WTC11 (cell line): ENCODE data around the gene CPEB1. TPM values are rescaled to one million over a fixed set of nuclear protein-coding genes. Genes with fewer than 3 reads are reported as not detected.

Experiments used
- ATAC-seq: fragments of 200-7000 bp; cut with Tn5 transposase; 2 replicates; pipeline ENCODE4 v1.10.0; 2021; ENCODE audit warnings: mild to moderate bottlenecking, moderate library complexity
- CTCF ChIA-PET: fragments of 300-600 bp; sonication (Branson Sonifier 250); formaldehyde crosslinking; loops from one replicate; lab custom pipeline; 2021; ENCODE audit warnings: antibody characterized with exemption; lab: Charles Lee
- POLR2A ChIA-PET: fragments of 350-600 bp; sonication (Branson Sonifier 250); formaldehyde crosslinking; loops from one replicate; lab custom pipeline; 2021; ENCODE audit warnings: antibody characterized with exemption; lab: Charles Lee
- DNase-seq: peaks from one replicate; pipeline ENCODE4 v3.0.0; 2021; ENCODE audit warnings: low spot score
- H3K27ac Mint-ChIP-seq: 2 replicates; pipeline ENCODE4 v1.8.0; 2021; ENCODE audit warnings: mixed read lengths
- H3K27me3 Mint-ChIP-seq: 2 replicates; pipeline ENCODE4 v1.8.0; 2021; ENCODE audit warnings: low read depth, mild to moderate bottlenecking, moderate library complexity, mixed read lengths
- H3K36me3 Mint-ChIP-seq: 2 replicates; pipeline ENCODE4 v1.8.0; 2021; ENCODE audit warnings: mixed read lengths
- H3K4me1 Mint-ChIP-seq: 2 replicates; pipeline ENCODE4 v1.8.0; 2022; ENCODE audit warnings: mixed read lengths
- H3K4me3 Mint-ChIP-seq: 2 replicates; pipeline ENCODE4 v1.8.0; 2021; ENCODE audit warnings: mild to moderate bottlenecking, moderate library complexity, mixed read lengths
- H3K9me3 Mint-ChIP-seq: 2 replicates; pipeline ENCODE4 v1.8.0; 2021; ENCODE audit warnings: mixed read lengths
- ERG ChIP-seq: fragments of 250-450 bp; sonication (Bioruptor Pico); IDR thresholded peaks from 2 replicates; pipeline ENCODE4 v1.8.0; 2021; ENCODE audit warnings: mild to moderate bottlenecking
- ETV6 ChIP-seq: sonication (generic); formaldehyde crosslinking; IDR thresholded peaks from 2 replicates; pipeline ENCODE4 v1.8.1; 2022; ENCODE audit warnings: mild to moderate bottlenecking, missing genetic modification reagents
- JAZF1 ChIP-seq: fragments of 250-450 bp; sonication (Bioruptor Pico); IDR thresholded peaks from 2 replicates; pipeline ENCODE4 v1.9.0; 2021; ENCODE audit warnings: moderate library complexity, mild to moderate bottlenecking, inconsistent platforms
- NFATC4 ChIP-seq: fragments of 250-450 bp; sonication (Bioruptor Pico); IDR thresholded peaks from 2 replicates; pipeline ENCODE4 v1.9.0; 2021; ENCODE audit warnings: mild to moderate bottlenecking
- NFE2L1 ChIP-seq: sonication (generic); formaldehyde crosslinking; IDR thresholded peaks from 2 replicates; pipeline ENCODE4 v1.8.1; 2023; ENCODE audit warnings: missing genetic modification reagents
- RORB ChIP-seq: fragments of 250-450 bp; sonication (Bioruptor Pico); IDR thresholded peaks from 2 replicates; pipeline ENCODE4 v1.9.0; 2021; ENCODE audit warnings: mild to moderate bottlenecking
- ZNF219 ChIP-seq: sonication (generic); formaldehyde crosslinking; IDR thresholded peaks from 2 replicates; pipeline ENCODE4 v1.8.0; 2023; ENCODE audit warnings: missing genetic modification reagents, mild to moderate bottlenecking, borderline replicate concordance
- total RNA-seq: library from RNA; stranded (reverse); gene quantifications from 3 replicates; pipeline ENCODE4 v1.2.3, GENCODE V29; 2021
- TF ChIP-seq, protein P1 (sequence below): fragments of 250-450 bp; sonication (Bioruptor Pico); IDR thresholded peaks from 2 replicates; pipeline ENCODE4 v1.9.0; 2021; ENCODE audit warnings: mild to moderate bottlenecking, borderline replicate concordance
- TF ChIP-seq, protein P2 (sequence below): sonication (generic); formaldehyde crosslinking; IDR thresholded peaks from 2 replicates; pipeline ENCODE4 v1.8.1; 2023; ENCODE audit warnings: mild to moderate bottlenecking, moderate library complexity, missing genetic modification reagents
- TF ChIP-seq, protein P3 (sequence below): sonication (generic); formaldehyde crosslinking; IDR thresholded peaks from 2 replicates; pipeline ENCODE4 v1.8.0; 2022; ENCODE audit warnings: mild to moderate bottlenecking, missing genetic modification reagents
- TF ChIP-seq, protein P4 (sequence below): sonication (generic); formaldehyde crosslinking; IDR thresholded peaks from 2 replicates; pipeline ENCODE4 v1.8.1; 2022; ENCODE audit warnings: missing genetic modification reagents, borderline replicate concordance
- TF ChIP-seq, protein P5 (sequence below): fragments of 250-450 bp; sonication (Bioruptor Pico); IDR thresholded peaks from 2 replicates; pipeline ENCODE4 v1.9.0; 2021; ENCODE audit warnings: mild to moderate bottlenecking
- TF ChIP-seq, protein P6 (sequence below): fragments of 250-450 bp; sonication (Bioruptor Pico); conservative IDR thresholded peaks from 2 replicates; pipeline ENCODE4 v1.9.0; 2021; ENCODE audit warnings: mild to moderate bottlenecking
- TF ChIP-seq, protein P7 (sequence below): sonication (generic); formaldehyde crosslinking; conservative IDR thresholded peaks from 2 replicates; pipeline ENCODE4 v1.8.1; 2022; ENCODE audit warnings: mild to moderate bottlenecking, missing genetic modification reagents

The CPEB1 gene
- total RNA-seq, 1 experiment from 2014 or later, result 2.5 TPM

- TF ChIP-seq, protein P1, sequence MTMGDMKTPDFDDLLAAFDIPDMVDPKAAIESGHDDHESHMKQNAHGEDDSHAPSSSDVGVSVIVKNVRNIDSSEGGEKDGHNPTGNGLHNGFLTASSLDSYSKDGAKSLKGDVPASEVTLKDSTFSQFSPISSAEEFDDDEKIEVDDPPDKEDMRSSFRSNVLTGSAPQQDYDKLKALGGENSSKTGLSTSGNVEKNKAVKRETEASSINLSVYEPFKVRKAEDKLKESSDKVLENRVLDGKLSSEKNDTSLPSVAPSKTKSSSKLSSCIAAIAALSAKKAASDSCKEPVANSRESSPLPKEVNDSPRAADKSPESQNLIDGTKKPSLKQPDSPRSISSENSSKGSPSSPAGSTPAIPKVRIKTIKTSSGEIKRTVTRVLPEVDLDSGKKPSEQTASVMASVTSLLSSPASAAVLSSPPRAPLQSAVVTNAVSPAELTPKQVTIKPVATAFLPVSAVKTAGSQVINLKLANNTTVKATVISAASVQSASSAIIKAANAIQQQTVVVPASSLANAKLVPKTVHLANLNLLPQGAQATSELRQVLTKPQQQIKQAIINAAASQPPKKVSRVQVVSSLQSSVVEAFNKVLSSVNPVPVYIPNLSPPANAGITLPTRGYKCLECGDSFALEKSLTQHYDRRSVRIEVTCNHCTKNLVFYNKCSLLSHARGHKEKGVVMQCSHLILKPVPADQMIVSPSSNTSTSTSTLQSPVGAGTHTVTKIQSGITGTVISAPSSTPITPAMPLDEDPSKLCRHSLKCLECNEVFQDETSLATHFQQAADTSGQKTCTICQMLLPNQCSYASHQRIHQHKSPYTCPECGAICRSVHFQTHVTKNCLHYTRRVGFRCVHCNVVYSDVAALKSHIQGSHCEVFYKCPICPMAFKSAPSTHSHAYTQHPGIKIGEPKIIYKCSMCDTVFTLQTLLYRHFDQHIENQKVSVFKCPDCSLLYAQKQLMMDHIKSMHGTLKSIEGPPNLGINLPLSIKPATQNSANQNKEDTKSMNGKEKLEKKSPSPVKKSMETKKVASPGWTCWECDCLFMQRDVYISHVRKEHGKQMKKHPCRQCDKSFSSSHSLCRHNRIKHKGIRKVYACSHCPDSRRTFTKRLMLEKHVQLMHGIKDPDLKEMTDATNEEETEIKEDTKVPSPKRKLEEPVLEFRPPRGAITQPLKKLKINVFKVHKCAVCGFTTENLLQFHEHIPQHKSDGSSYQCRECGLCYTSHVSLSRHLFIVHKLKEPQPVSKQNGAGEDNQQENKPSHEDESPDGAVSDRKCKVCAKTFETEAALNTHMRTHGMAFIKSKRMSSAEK (CRISPR knock-in tag), result no peak
- TF ChIP-seq ZNF219 (CRISPR knock-in tag) (no peak), ERG (CRISPR knock-in tag) (no peak), NFE2L1 (no peak)
Observed at GRCh38 chr15:82553846-82554245, 93.3 kb downstream of the CPEB1 start (continued).

GRCh38 chr15:82552861-82553260 lies 94.3 kb downstream of the CPEB1 start:
- no peak for ATAC-seq
- Mint-ChIP-seq H3K27ac (no peak overlapping the region), H3K36me3 (no peaks in the 10 kb centered on the region), H3K27me3 (peaks cover 25% of the 10 kb centered on the region), H3K4me1 (peaks cover 12% of the 10 kb centered on the region), H3K9me3 (no peaks in the 10 kb centered on the region), H3K4me3 (no peak overlapping the region)
- ChIA-PET POLR2A (interaction anchor here (0.6 kb wide), 1 partner anchor 89 kb away, joined by 3 read pairs; no protein-coding TSS in a partner anchor), CTCF (no interaction called here)
- DNase-seq, result no peak
- TF ChIP-seq, protein P2, sequence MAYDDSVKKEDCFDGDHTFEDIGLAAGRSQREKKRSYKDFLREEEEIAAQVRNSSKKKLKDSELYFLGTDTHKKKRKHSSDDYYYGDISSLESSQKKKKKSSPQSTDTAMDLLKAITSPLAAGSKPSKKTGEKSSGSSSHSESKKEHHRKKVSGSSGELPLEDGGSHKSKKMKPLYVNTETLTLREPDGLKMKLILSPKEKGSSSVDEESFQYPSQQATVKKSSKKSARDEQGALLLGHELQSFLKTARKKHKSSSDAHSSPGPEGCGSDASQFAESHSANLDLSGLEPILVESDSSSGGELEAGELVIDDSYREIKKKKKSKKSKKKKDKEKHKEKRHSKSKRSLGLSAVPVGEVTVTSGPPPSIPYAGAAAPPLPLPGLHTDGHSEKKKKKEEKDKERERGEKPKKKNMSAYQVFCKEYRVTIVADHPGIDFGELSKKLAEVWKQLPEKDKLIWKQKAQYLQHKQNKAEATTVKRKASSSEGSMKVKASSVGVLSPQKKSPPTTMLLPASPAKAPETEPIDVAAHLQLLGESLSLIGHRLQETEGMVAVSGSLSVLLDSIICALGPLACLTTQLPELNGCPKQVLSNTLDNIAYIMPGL (CRISPR knock-in tag), result no peak
- TF ChIP-seq, protein P3, sequence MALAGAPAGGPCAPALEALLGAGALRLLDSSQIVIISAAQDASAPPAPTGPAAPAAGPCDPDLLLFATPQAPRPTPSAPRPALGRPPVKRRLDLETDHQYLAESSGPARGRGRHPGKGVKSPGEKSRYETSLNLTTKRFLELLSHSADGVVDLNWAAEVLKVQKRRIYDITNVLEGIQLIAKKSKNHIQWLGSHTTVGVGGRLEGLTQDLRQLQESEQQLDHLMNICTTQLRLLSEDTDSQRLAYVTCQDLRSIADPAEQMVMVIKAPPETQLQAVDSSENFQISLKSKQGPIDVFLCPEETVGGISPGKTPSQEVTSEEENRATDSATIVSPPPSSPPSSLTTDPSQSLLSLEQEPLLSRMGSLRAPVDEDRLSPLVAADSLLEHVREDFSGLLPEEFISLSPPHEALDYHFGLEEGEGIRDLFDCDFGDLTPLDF (CRISPR knock-in tag), result no peak
- TF ChIP-seq NFATC4 (CRISPR knock-in tag) (no peak), JAZF1 (no peak), ETV6 (CRISPR knock-in tag) (no peak), RORB (no peak)
- TF ChIP-seq, protein P1 (CRISPR knock-in tag), result no peak
- TF ChIP-seq, protein P4, sequence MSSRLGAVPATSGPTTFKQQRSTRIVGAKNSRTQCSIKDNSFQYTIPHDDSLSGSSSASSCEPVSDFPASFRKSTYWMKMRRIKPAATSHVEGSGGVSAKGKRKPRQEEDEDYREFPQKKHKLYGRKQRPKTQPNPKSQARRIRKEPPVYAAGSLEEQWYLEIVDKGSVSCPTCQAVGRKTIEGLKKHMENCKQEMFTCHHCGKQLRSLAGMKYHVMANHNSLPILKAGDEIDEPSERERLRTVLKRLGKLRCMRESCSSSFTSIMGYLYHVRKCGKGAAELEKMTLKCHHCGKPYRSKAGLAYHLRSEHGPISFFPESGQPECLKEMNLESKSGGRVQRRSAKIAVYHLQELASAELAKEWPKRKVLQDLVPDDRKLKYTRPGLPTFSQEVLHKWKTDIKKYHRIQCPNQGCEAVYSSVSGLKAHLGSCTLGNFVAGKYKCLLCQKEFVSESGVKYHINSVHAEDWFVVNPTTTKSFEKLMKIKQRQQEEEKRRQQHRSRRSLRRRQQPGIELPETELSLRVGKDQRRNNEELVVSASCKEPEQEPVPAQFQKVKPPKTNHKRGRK, result no peak
- TF ChIP-seq, protein P5, sequence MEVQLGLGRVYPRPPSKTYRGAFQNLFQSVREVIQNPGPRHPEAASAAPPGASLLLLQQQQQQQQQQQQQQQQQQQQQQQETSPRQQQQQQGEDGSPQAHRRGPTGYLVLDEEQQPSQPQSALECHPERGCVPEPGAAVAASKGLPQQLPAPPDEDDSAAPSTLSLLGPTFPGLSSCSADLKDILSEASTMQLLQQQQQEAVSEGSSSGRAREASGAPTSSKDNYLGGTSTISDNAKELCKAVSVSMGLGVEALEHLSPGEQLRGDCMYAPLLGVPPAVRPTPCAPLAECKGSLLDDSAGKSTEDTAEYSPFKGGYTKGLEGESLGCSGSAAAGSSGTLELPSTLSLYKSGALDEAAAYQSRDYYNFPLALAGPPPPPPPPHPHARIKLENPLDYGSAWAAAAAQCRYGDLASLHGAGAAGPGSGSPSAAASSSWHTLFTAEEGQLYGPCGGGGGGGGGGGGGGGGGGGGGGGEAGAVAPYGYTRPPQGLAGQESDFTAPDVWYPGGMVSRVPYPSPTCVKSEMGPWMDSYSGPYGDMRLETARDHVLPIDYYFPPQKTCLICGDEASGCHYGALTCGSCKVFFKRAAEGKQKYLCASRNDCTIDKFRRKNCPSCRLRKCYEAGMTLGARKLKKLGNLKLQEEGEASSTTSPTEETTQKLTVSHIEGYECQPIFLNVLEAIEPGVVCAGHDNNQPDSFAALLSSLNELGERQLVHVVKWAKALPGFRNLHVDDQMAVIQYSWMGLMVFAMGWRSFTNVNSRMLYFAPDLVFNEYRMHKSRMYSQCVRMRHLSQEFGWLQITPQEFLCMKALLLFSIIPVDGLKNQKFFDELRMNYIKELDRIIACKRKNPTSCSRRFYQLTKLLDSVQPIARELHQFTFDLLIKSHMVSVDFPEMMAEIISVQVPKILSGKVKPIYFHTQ (CRISPR knock-in tag), result no peak
- TF ChIP-seq, protein P6, sequence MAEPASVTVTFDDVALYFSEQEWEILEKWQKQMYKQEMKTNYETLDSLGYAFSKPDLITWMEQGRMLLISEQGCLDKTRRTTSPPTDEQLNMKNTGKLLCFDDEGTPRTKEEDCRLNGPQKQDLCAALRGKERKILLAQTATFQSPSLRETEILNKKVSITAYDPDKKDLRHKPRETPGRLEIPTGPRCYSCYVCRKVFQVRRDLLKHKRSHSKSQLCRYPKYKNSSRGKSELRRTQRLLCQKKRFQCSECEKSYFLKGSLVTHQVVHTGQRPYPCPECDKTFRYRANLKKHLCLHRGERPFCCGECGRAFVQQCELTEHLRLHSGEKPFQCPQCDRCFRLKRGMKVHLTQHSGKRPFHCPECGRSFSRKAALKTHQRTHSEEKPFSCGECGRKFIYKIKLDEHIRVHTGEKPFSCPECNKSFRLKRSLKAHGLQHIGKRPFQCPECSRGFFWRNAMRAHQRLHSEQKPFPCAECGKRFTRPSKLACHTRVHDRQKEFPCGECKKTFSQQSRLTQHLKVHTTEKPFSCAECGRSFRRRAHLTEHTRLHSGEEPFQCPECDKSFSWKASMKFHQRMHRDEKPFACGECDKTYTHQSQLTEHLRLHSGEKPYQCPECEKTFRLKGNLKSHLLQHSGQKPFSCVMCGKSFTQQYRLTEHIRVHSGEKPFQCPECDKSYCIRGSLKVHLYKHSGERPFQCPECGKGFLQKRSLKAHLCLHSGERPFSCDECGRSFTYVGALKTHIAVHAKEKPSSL (CRISPR knock-in tag), result no peak
- TF ChIP-seq, protein P7, sequence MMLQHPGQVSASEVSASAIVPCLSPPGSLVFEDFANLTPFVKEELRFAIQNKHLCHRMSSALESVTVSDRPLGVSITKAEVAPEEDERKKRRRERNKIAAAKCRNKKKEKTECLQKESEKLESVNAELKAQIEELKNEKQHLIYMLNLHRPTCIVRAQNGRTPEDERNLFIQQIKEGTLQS (CRISPR knock-in tag), result no peak
